DMS53 treated with DMSO at 0.1 percent for 48 hours (cell line): ENCODE data around the gene CHPF2.

Source experiments
- DNase-seq: peaks from one replicate; lab custom pipeline; 2025; ENCODE audit not compliant: unreplicated experiment; lab: John Stamatoyannopoulos, UW

The CHPF2 gene

DNA sequence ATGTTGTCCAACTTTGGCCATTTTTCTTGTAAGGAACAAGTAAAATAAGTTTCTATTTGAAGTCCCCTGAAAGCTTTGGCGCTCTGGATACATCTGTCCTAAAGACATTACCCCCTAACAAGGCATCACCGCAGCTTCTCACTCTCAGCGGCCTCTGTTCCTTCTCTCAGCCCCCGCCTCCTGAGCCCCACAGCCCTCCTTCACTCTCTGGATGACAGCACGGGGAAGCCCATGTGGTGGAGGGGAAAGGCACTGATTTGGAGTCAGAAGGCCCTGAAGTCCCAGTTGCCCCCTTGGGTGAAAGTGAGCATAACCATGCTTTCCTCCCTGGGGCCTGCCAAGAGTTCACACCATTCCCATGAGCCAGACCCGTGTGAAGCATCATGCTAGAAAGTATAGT, 26.6 kb upstream of the CHPF2 start:
- no peak for DNase-seq

DNA sequence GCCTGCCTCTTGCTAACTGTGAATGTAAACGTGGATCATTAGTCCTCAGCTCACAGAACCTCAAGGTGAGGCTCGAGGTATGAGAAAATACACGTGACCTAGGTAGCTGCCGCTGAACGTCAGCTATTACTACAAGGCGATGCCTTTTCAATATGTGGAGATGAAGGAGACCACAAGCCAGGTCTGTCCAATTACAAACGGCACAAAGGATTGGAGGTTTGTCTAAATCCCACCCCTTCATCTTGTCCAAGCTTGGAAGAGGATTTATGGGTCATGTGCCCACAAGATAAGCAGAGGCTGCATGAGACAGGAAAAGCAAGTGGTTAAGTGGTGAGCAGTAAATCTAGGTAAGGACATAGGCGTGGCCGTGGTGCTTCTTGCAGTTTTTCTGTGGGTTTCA, 25.4 kb upstream of the CHPF2 start:
- DNase-seq: no peak

DNA sequence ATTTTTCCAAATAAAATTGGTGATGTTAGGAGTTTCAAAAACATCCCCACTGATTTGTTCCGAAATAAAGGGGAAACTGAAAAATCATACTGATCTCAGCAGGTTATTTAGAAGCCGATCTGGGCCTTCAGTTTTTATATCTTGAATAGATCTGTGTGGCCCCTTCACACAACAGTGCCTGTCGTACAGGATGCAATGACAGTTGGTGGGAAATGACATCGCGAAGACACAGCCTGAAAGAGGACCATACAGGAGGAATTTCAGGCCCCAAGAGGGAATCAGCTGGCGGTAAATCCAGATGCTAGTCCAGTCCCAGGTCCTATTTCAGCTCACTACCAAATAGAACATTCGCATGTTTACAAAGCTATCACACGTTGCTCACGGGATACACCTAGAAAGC, 25.0 kb upstream of the CHPF2 start:
- no peak for DNase-seq

DNA sequence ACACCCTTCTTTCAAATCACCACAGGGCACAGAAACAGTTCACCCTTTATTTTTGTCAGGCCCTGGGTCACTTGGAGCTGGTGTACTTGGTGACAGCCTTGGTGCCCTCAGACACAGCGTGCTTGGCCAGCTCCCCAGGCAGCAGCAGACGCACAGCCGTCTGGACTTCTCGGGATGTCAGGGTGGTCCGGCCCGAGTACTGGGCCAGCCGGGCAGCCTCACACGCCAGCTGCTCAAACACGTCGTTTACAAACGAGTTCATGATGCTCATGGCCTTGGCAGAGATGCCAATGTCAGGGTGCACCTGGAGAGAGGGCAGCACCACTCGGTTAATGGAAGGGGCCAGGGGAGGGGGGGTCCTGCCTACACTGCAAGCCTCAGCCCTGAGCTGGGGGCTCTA, 24.5 kb upstream of the CHPF2 start:
- DNase-seq: no peak

DNA sequence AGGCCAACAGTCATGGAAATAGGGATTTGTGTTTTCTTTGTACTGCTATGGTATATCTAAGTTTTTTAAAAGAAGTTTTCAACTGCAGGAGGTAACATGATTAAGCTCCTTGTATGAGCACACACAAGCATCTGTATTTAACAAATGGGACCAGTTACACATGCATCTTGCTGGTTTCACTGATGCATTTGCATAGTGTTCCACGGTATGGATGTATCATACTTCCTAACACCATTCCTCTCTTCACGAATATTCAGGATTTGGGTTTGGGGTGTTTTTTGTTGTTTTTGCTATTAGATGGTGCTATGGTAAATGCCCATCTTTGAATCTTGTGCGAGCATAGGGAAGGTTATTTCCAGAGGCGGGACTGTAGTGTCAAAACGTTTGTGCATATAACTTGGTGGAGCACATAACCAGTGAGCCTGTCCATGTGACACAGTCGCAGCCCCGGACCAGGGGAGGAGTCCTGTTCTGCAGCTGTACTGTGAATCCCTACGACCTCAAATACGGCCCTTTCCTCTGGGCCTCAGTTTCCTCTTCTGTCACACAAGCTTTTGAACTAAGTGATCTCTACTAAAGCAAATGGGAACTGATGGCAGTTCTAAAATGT, 23.9 kb upstream of the CHPF2 start:
- DNase-seq: no peak

DNA sequence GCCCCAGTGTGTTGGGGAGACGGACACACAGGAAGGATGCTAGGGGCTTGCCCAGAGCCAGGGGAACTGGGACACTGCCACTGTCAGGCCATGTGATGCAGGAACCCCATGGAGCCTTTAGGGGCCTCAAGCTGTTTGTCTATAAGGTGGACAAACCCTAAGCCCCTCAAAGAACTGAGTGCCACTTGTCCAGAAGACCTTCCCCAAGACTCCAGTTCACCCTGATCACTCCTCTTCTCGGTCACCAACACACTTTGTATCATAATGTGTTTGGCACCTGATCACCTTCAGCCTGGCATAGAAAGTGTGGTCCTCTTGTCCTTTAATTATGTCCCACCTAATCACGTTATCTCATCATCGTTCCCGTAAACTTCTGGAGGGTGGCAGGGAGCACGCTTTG, 22.7 kb upstream of the CHPF2 start:
- DNase-seq: no peak

DNA sequence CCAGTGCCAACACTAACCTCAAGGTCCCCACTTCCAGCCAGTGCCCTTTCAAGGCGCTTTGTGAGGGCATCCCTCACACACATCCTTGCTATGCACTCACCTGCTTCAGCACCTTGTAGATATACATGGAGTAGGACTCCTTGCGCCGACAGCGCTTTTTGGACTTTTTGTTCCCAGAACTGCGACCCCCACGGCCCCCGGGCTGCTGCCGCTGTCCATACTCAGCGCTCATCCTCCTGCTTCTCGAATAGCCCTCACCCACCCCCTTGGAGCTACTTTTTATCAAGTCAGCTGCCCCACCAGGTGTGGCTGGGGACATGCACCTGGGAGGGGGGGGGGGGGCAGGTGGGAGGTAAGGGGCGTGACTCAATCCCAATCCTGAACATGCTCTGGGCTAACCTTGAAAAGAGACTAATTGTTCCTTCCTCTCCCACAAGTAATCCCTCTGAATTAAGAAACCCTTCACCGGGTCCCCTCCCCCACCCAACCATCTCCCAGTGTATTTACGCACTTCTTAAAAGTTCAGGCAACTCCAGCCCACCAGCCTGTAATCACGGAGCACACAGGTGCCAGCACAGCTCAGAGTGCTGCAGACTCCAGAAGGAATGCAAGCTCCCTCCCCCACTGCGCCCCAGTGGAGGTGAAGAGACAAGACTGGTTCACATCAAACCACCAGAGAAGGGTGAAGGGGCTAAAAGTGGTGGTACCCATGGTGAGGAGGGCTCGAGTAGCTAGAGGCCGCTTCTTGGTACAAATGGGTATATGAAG, 22.0 kb upstream of the CHPF2 start, which contains the start of gene H2BK1:
H2BK1 (minus strand) TSS at position 402 of the 768 bp plus-strand sequence; CDS start at position 232, 170 bp downstream.
- no peak for DNase-seq

DNA sequence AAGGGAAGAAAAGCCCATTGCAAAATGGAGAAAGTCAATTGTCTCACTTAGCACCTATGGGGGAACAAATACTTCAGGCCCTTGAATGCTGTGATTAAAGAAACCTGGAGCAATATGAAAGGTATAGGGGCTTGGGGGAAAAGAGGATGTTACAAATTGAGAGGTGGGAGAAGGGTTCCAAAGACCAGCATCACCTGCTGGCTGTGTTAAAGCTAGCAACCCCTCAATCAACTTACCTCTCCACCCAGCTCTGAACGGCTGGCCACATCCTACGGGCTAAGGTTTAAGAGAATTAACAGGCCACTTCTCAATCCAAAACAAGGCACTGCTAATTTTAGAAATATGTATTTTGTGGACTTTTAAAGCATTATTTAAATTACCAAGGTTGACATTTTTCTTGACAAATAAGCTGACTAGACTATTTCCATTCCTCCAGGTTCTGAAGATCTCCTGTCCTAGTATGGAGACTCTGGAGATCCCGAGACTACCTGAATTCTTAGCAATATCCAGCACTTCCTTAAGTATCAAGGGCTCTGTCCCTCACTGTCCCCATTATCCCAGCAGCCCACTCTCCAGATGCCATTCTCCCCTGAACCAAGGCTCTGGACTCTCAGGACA, 21.0 kb upstream of the CHPF2 start:
- DNase-seq: no peak

DNA sequence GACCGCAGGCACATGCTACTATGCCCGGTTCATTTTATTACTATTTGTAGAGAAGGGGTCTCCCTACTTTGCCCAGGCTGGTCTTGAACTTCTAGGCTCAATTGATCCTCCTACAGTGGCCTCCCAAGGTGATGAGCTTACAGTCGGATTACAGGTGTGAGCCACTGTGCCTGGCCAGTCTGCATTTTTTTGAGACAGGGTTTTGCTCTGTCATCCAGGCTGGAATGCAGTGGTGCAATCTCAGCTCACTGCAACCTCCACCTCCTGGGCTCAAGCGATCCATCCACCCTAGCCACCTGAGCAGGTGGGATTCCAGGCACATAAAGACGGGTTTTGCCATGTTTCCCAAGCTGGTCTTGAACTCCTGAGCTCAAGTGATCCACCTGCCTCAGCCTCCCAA, 19.7 kb upstream of the CHPF2 start:
- DNase-seq: no peak

DNA sequence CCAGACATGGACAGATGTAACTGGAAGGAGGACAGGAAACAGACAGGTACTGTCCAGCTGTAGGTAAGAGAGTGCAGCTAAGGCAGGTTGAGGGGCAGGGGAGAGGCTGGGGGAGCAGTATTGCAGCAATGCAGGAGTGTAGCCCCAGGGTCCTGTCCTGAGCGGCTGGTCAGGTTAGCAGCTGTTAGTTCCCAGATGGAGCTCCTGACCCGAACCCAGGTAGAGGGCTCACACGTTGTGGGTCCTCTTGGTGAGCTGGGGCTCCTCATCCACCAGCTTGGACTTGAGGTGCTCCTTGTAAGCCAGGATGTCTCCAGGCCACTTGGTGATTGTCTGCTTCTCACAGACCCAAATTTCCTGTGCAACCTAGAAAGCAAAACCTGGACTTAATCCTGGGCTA, 18.5 kb upstream of the CHPF2 start:
- no peak for DNase-seq

DNA sequence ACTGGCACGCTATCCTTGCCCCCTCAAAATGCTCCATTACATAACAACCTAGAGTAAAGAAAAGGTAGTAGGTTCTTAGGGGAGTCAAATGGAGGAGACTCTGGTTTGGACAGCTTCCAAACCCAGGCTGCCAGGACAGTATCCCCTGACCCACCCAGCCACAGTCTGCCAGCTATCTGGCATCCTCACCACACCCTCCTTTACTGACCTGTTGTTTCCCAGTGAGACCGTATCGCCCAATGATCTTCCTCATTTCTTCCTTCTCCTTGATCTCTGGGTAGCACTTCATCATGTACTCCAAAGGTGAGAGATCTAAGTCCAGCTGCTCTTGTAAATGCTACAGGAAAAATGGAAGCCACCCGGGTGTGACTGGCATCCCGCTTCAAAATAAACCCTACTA, 16.9 kb upstream of the CHPF2 start:
- no peak for DNase-seq

DNA sequence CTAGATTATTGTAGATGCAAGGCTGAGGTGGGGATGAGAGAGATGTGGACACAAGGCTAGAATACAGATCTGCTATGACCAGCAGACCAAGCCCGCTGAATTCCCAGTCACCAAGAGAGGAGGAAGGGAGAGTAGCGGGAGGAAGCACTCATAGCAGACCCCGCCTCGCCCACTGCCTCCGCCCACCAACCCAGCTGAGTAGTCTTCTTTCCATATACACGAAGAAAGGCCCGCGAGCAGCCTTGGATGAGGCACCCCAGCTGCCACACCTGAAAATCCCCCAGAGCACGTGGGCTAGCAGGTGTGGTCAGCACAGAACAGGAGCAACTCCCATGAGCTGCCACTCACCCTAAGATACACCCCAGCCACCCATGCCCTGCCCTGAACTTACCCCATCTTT, 14.1 kb upstream of the CHPF2 start:
- DNase-seq: no peak

DNA sequence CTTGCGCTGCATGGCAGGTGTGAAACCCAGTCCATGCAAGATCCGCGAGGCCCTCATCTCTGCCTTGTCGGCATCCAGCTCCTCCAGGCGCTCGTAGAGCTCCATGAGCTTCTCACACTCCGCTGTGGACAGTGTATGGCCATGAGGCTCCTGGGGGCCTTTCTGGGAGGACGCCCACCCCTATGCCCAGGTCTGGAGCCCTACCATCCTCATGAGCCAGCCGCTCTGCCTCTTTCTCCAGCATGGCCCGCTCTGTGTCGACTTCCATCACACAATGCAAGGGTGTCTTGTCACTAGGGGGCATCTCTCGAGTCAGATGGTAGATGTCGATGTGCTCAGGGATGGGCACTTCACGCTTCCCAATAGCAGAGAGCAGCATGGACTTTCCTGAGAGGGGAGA, 8.6 kb upstream of the CHPF2 start:
- DNase-seq: no peak

DNA sequence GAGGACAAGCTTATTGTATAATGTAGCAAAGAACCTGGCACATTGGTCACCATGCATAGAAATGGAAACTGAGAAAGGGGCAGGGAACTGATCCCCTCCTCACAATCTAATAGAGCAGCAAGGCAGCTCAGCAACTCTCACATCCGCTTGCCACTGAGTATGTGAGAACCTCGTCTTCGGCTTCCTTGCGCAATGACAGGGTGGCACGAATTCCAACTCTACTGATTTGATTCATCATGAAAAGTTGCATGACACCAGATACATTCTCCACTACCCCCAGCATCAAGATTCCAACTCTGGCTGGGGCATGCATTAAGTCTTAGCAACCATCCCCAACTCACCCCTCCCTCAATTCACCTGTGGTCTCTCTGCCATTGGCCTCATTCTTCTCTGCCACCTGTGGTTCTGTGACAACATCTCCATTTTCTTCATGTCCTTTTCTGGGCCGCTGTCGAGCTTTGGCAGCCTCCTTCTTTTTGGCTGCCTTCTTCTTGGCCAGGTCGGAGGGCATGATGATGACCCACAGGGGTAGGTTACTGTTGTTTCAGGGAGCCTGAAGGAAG, 6.3 kb upstream of the CHPF2 start:
- no peak for DNase-seq

DNA sequence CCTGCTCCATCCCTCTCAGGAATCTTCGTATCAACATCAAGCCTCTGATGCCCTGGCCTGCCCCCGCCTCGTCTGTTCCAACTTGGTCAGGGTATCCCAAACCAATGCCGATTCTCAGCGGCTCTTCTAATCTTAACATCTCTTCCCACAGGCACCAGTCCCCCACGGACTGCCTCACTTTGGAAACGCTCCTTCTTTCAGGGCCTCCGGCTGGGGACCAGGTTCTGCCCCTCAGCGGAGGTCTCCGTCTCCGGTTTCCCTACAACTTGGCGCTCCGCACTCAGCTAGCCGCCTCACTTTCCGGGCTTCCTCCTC, 5.8 kb upstream of the CHPF2 start:
- DNase-seq: no peak

DNA sequence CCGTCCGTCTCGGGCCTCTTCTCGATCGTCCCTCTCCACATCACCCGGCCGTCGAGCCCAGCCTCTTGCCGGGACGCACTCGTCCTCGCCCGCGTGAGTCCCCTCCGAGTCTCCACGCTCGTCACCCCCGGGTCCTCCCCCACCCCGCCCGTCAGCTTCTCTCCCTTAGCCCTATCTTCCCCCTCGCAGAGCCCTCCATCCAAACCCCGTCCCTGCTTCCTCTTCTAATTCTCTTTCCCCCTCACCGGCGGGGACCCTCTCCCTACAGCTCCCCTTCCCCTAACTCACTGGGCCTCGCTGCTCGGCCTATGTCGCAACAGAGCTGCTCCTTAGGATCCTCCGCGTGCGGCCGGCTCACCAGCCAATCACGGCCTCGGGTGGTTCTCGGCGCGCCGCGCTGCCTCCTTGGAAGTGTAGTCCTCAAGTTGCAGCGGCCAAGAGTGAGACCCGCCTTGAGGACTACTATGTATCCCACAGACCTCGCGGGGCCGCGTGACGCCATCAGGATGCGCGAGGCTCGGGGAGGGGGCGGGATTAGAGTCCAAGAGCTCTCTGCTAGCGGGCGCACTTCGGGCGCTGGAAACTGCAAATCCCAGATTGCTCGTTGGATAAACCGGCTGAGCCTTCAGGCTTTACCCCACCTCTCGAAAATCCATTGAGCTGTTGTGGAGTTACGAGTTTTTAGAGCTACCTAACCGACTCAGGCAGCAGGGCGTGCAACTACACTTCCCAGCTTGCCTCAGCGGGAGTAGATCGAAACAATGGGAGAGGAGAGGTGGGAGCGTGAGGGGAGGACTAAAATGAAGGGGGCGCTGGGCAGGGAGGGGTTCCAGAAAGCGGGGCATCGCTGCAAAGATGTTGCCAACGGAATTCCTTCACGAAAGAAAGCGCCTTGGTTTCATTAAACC, 5.2 kb upstream of the CHPF2 start, which contains the start of gene ABCF2:
ABCF2 (minus strand) TSS at position 331 of the 908 bp plus-strand sequence. CDS start 747 bp downstream, outside the sequence.
- DNase-seq: peak; percentile 97

DNA sequence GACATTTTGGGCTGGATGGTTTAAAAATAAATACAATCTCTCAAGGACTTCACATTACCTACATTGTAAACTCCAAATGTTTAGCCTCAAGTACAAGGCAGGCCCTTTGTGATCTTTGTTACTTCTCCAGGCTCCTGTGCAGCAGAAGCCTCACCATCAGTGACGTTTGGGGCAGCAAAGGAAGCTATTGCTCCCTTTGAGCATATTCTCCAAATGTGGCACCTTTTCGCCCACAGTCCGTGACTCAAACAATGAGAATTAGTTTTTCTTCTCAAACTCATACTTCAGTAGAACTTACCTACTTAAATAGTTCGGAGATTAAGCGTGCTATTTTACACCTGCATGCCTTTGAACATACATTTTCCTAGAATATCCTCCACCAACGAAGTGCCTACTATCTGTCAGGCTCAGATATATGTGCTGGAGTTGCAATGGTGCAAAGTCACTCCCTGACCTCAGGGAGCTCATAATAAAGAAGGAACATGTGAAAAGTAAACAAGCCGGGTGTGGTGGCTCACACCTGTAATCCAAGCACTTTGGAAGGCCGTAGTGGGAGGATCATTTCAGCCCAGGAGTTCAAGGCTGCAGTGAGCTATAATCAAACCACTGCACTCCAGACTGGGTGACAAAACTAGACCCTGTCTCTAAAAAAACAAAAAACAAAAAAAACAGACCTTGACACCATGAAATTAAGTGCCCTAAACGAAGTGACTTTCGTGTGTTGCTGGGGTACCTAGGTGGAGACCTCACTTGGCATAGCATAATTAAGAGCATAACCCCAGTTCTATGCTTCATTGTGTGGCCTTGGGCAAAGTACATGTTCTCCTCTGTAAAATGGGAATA, 4.0 kb upstream of the CHPF2 start:
- DNase-seq: no peak

DNA sequence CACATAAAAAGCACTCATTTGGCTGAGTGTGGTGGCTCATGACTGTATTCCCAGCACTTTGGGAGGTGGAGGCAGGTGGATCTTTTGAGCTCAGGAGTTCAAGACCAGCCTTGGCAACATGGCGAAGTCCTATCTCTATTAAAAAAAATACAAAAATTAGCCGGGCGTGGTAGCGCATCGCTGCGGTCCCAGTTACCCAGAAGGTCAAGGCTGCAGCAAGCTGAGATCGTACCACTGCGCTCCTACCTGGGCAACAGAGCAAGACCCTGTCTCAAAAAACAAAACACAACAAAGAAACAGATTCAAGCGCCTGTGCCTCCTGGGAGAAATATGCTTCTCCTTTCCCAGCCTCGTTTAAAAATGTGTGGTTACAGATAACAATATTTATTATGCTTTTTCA, 3.0 kb upstream of the CHPF2 start:
- DNase-seq: no peak

DNA sequence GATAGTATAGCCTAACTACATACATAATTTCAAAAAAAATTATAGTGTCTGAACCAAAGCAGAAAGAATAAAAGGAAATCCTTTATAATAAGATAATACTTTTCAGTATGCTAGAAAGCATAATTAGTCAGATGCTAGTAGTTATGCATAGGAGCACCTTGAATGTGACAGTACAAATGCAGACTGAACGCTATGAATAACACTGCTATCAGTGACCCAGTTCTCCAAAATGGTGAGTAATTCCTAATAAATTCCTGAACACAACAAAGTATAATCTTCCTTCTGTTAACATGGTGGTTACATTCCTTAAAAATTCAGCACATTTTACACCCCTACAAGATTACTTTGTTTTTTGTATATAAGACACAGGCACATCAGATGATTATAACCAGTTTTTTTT, 1.2 kb upstream of the CHPF2 start:
- no peak for DNase-seq
